HL-60 (cell line): Measurements from ENCODE around the gene MAST2.
A peak's percentile ranks its signal among the peaks of the same experiment; 100 is the strongest.

Experiments used
- DNase-seq, 2 experiments: peaks; one replicate each; pipeline ENCODE4 v3.0.0-alpha.2; 2010 to 2020; ENCODE audit warnings: low read depth in 1 of 2, low spot score in 1 of 2
- H3K27ac ChIP-seq: fragments of 250-450 bp; sonication (Bioruptor Pico); replicated peaks from 2 replicates; pipeline ENCODE4 v1.5.1; 2020; ENCODE audit warnings: mild to moderate bottlenecking, moderate library complexity
- H3K27me3 ChIP-seq: fragments of 250-450 bp; sonication (Bioruptor Pico); 2 replicates; pipeline ENCODE4 v1.5.1; 2021; ENCODE audit warnings: mild to moderate bottlenecking, moderate library complexity; ENCODE audit not compliant: insufficient read depth, poor library complexity, severe bottlenecking
- H3K4me3 ChIP-seq: replicated peaks from 2 replicates; pipeline ENCODE4 v1.5.1; 2011; ENCODE audit warnings: mild to moderate bottlenecking, control low read depth, low read length; ENCODE audit not compliant: insufficient read depth
- CTCF ChIP-seq: IDR thresholded peaks from one replicate; pipeline ENCODE4 v1.5.1; 2011; ENCODE audit warnings: low read length, control low read depth, inconsistent platforms; ENCODE audit not compliant: insufficient read depth
- GABPA ChIP-seq: IDR thresholded peaks from 2 replicates; pipeline ENCODE4 v1.6.1; 2012; ENCODE audit warnings: low read depth
- POLR2AphosphoS5 ChIP-seq: IDR thresholded peaks from 2 replicates; pipeline ENCODE4 v1.6.1; 2012; ENCODE audit warnings: low read depth
- SPI1 ChIP-seq: IDR thresholded peaks from 2 replicates; pipeline ENCODE4 v1.6.1; 2012; ENCODE audit warnings: low read depth, mild to moderate bottlenecking, borderline replicate concordance
- TF ChIP-seq, protein P1 (sequence below): IDR thresholded peaks from 2 replicates; pipeline ENCODE4 v1.6.1; 2012; ENCODE audit warnings: low read depth; ENCODE audit not compliant: insufficient replicate concordance

The MAST2 gene

GRCh38 chr1:46065405-46065804 lies 262.0 kb downstream of the MAST2 start:
- Histone ChIP-seq H3K4me3 (no peak overlapping the region), H3K27ac (0 out of 2 replicates have a peak overlapping the region, but pooled peaks have one; percentile 0), H3K27me3 (no peaks in the 10 kb centered on the region)
- DNase-seq: peak; percentile 51
- TF ChIP-seq SPI1 (no peak), CTCF (no peak), POLR2AphosphoS5 (no peak), GABPA (no peak)
- TF ChIP-seq, protein P1, sequence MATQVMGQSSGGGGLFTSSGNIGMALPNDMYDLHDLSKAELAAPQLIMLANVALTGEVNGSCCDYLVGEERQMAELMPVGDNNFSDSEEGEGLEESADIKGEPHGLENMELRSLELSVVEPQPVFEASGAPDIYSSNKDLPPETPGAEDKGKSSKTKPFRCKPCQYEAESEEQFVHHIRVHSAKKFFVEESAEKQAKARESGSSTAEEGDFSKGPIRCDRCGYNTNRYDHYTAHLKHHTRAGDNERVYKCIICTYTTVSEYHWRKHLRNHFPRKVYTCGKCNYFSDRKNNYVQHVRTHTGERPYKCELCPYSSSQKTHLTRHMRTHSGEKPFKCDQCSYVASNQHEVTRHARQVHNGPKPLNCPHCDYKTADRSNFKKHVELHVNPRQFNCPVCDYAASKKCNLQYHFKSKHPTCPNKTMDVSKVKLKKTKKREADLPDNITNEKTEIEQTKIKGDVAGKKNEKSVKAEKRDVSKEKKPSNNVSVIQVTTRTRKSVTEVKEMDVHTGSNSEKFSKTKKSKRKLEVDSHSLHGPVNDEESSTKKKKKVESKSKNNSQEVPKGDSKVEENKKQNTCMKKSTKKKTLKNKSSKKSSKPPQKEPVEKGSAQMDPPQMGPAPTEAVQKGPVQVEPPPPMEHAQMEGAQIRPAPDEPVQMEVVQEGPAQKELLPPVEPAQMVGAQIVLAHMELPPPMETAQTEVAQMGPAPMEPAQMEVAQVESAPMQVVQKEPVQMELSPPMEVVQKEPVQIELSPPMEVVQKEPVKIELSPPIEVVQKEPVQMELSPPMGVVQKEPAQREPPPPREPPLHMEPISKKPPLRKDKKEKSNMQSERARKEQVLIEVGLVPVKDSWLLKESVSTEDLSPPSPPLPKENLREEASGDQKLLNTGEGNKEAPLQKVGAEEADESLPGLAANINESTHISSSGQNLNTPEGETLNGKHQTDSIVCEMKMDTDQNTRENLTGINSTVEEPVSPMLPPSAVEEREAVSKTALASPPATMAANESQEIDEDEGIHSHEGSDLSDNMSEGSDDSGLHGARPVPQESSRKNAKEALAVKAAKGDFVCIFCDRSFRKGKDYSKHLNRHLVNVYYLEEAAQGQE: no peak

DNA sequence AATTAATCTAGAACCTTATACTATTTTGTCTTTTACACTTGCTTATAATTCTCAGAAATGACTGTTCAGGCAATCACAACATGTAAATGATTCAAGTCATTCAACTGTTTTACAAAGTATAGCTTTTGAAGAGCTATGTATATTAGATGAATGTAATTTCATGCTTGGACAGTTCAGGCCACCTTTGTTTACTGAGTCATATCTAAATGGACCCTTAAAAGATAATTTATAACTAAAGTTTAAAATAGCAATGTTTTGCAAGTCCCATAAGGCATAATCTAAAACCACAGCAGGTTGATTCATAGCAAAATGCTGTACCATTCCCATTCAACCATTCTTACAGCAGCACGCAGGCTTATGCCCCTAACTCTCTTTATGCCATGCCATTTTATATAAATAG lies 264.2 kb downstream of the MAST2 start:
- Histone ChIP-seq H3K27ac (no peak overlapping the region), H3K4me3 (no peak overlapping the region), H3K27me3 (no peaks in the 10 kb centered on the region)
- DNase-seq: no peak
- no peak for TF ChIP-seq POLR2AphosphoS5
- TF ChIP-seq SPI1: no peak
- TF ChIP-seq CTCF: no peak
- TF ChIP-seq GABPA: no peak
- TF ChIP-seq, protein P1: no peak

GRCh38 chr1:46068525-46068924 lies 265.1 kb downstream of the MAST2 start:
- no peak for TF ChIP-seq GABPA
- no peak for TF ChIP-seq POLR2AphosphoS5
- TF ChIP-seq SPI1: no peak
- TF ChIP-seq CTCF: no peak
- TF ChIP-seq, protein P1: no peak
- Histone ChIP-seq H3K27me3 (no peaks in the 10 kb centered on the region), H3K4me3 (no peak overlapping the region), H3K27ac (no peak overlapping the region)
- DNase-seq: no peak
